Motor neuron (in vitro differentiated cells): Measurements from ENCODE around the gene FBXW11. TPM values are rescaled to one million over a fixed set of nuclear protein-coding genes. Genes with fewer than 3 reads are reported as not detected.

Experiments
- ATAC-seq, 8 experiments: fragments of 200-7000 bp; cut with Tn5 transposase; replicated peaks in 6 of 8; 2 replicates each; pipeline ENCODE4 v1.8.0; 2021; ENCODE audit warnings: mild to moderate bottlenecking in 8 of 8, moderate library complexity in 8 of 8
- H3K27ac ChIP-seq, 2 donors: fragments of 250-450 bp; sonication (Bioruptor Pico); 2 replicates each; pipeline ENCODE4 v1.9.0; 2021; ENCODE audit warnings: antibody characterized with exemption in 2 of 2, mild to moderate bottlenecking in 2 of 2, moderate library complexity in 1 of 2
- H3K4me1 ChIP-seq, 2 donors: fragments of 250-450 bp; sonication (Bioruptor Pico); replicated peaks in 1 of 2; 2 replicates each; pipeline ENCODE4 v1.6.1; 2021; ENCODE audit warnings: antibody characterized with exemption in 2 of 2, mild to moderate bottlenecking in 2 of 2, moderate library complexity in 1 of 2
- H3K4me3 ChIP-seq, 5 donors: fragments of 250-450 bp; sonication (Bioruptor Pico); 2 replicates each; pipeline ENCODE4 v1.9.0; 2021; ENCODE audit warnings: antibody characterized with exemption in 5 of 5, mild to moderate bottlenecking in 5 of 5, moderate library complexity in 4 of 5
- WGBS, 10 experiments: fragments of 450-650 bp; shearing (Covaris generic); methylation state at CpG; one replicate each; pipeline ENCODE4 v1.0.0; 2022; 5-methylcytosine and 5-hydroxymethylcytosine counted together
- in situ Hi-C, 9 experiments: fragments of 400-800 bp; cut with MboI; loops; one replicate each; pipeline ENCODE4 v1.15.0; 2021; ENCODE audit warnings: low sequenced_read_pairs in 9 of 9, low pct_unique_long_range_greater_than_20kb in 2 of 9; ENCODE audit not compliant: unreplicated experiment in 9 of 9
- total RNA-seq, 8 experiments: library from RNA; unstranded; fragments of 300-600 nt; gene quantifications; 2 replicates each; pipeline versions ENCODE4 v1.2.3 to v1.2.4, GENCODE V29; 2022

The FBXW11 gene
- total RNA-seq, result 10 to 100 TPM; 43.5 to 86.7 (median 58.9) TPM

DNA sequence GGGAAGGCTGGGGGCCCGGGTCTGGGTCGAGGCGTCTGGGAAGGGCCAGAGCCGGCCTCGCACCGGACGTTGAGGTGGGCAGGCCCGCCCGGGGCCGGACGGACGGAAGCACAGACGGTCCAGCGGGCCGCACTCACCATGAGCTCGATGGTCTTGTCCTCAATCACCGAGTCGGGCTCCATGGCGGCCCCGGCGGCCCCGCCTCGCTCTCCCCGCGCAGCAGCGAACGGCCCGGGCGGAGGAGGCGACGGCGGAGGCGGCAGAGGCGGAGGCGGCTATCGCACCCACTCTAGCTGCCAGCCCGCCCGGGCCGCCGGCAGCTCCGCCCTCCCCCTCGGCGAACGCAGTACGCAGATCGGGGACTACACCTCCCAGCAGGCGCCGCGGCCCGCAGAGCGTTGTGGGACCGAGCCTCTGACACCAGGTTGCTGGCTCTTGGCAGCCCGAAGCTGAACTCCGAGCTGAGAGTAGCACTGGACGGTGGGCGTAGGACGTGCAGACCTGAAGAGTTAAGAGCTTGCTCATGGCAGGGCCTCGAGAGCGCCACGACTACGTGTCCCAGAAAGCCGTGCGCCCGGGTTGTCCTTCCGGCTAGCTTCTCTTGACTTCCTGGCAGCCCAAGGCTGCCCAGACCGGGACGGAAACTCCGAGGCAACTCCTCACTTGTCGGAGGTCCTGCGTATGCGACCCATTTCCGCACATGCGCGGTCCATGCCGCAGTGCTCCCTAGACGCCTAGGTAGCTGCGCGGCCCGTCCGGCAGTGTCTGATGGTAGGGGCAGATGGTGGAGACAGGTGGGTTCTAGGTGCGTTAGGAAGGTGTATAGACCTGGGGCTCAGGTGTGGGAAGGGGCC lies at the start of gene FBXW11:
Gene FBXW11 (minus strand): TSS at position 318 of the 854 bp plus-strand sequence. CDS start 136 bp downstream, at position 182.
- peaks cover 8 to 13% of the 10 kb centered on the region in 2 donors for H3K4me1 ChIP-seq

GRCh38 chr5:172055996-172056395 lies 49.6 kb upstream of the FBXW11 start:
- WGBS, 10 experiments, result 83 to 100% (median 100%) methylated on average over 1 to 3 of the region's 3 CpGs; no CpG with 5 or more reads in 1 of the 10 experiments
- in situ Hi-C loops, result no loop called here
- H3K27ac ChIP-seq, result no peak overlapping the region
- no peaks in the 10 kb centered on the region for H3K4me1 ChIP-seq
- ATAC-seq, result no peak
- H3K4me3 ChIP-seq, result no peak overlapping the region

More for the DNA sequence above, at the start of gene FBXW11:
- H3K4me3 ChIP-seq, result peak within 1 kb of the TSS; percentile 53 to 77 (median 62)
- in situ Hi-C loops, result loop anchor here in 1 of 9 experiments (25.0 kb wide), 1 partner anchor 594 kb away; the partner anchor contains the start of gene FGF18
- peak; percentile 79 to 92 (median 90) for ATAC-seq
- 0 to 3% (median 0%) methylated on average over 1 to 6 of the region's 81 CpGs; no CpG with 5 or more reads in 5 of the 10 experiments for WGBS, 10 experiments
- peak within 1 kb of the TSS; percentile 99 for H3K27ac ChIP-seq

DNA sequence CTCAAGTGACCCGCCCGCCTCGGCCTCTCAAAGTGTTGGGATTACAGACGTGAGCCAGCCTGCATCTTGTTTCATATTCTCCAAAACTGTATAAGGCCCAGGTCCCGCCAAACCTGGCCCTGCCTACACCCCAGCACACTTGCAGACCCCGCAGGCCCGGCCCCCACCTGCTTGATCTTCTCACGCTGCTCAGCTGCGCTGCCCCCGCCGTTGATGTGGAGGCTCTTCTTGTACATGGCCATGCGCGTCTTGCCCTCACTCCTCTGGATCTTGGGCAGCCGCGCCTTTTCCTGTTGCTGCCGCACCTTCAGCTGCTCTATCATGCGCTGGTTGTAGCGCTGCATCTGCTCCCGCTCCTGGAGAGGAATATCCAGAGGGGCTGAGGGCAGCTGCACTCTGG lies 49.0 kb upstream of the FBXW11 start:
- ATAC-seq, result no peak
- H3K4me1 ChIP-seq, result no peaks in the 10 kb centered on the region
- WGBS, 10 experiments, result 97 to 100% (median 100%) methylated on average over 3 to 5 of the region's 19 CpGs; no CpG with 5 or more reads in 7 of the 10 experiments
- H3K4me3 ChIP-seq, result no peak overlapping the region
- H3K27ac ChIP-seq, result no peak overlapping the region
- in situ Hi-C loops, result no loop called here

GRCh38 chr5:172054611-172055153 lies 48.2 kb upstream of the FBXW11 start:
- H3K4me1 ChIP-seq, result no peaks in the 10 kb centered on the region
- no peak overlapping the region for H3K27ac ChIP-seq
- no peak for ATAC-seq
- H3K4me3 ChIP-seq, result no peak overlapping the region
- WGBS, 10 experiments, result 82 to 100% methylated on average over 1 to 3 of the region's 11 CpGs; no CpG with 5 or more reads in 8 of the 10 experiments
- in situ Hi-C loops, result no loop called here

- in situ Hi-C loops, result no loop called here
- H3K4me3 ChIP-seq, result no peak overlapping the region
- H3K4me1 ChIP-seq, result no peaks in the 10 kb centered on the region
- H3K27ac ChIP-seq, result no peak overlapping the region
- WGBS, 10 experiments, result 53 to 100% (median 85%) methylated on average over 1 to 8 of the region's 19 CpGs; no CpG with 5 or more reads in 2 of the 10 experiments
- peak in 1 of 8 experiments; percentile 77 for ATAC-seq
Measured at GRCh38 chr5:172052450-172053236, 46.2 kb upstream of the FBXW11 start.

DNA sequence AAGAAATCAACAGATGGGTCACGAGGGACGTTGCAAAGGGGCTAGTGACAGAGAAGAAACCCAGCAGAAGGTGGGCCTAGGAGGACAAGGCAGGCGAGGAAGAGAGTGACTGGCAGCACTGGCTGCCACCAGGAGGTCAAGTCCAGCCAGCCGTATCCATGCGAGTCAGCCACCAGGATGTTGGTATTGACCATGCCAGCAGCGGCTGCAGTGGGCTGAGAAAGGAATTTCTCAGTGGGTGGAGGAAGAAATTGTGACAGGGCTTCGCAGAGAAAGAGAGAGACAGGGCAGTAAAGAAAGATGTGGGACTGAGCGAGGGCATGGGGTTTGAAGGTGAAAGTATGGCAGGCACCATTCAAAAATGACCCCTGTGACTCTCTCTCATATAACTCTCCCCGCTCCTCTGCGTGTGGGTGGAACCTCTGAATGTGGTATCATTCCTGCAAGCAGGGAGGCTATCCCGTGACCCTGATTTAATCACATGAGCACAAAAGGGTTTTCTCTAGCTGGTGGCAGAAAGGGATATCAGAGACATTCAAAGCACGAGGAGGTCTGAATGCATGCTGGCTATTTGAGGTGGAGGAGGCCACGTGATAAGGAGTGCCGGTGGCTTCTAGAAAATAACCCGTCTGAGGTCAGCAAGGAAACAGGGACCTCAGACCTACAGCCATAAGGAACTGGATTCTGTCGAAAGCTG lies 45.4 kb upstream of the FBXW11 start:
- Histone ChIP-seq H3K4me3 (no peak overlapping the region), H3K4me1 (no peaks in the 10 kb centered on the region), H3K27ac (no peak overlapping the region)
- in situ Hi-C loops, result no loop called here
- 76 to 100% (median 88%) methylated on average over 1 to 7 of the region's 16 CpGs; no CpG with 5 or more reads in 2 of the 10 experiments for WGBS, 10 experiments
- peak in 2 of 8 experiments; percentile 33 to 48 for ATAC-seq

DNA sequence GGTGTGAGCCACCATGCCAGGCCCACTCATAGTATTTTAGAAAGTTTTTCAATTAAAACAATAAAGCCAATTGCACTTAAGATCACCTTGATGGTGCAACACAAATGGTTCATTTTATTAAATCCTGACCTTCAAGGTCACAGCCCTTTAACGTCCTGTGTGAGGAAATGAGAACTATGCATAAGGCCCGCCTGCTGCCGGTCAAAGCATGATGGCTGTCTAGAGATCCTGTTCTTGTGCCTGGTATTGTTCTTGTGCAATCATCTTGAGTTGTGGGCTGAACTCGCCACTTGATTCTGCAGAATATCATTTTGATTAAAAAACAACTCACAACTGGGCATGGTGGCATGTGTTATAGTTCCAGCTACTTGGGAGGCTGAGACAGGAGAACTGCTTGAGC lies 43.6 kb upstream of the FBXW11 start:
- WGBS, 10 experiments, result 60 to 100% (median 97%) methylated on average over 1 to 4 of the region's 4 CpGs; no CpG with 5 or more reads in 2 of the 10 experiments
- no peak overlapping the region for H3K27ac ChIP-seq
- no peak for ATAC-seq

DNA sequence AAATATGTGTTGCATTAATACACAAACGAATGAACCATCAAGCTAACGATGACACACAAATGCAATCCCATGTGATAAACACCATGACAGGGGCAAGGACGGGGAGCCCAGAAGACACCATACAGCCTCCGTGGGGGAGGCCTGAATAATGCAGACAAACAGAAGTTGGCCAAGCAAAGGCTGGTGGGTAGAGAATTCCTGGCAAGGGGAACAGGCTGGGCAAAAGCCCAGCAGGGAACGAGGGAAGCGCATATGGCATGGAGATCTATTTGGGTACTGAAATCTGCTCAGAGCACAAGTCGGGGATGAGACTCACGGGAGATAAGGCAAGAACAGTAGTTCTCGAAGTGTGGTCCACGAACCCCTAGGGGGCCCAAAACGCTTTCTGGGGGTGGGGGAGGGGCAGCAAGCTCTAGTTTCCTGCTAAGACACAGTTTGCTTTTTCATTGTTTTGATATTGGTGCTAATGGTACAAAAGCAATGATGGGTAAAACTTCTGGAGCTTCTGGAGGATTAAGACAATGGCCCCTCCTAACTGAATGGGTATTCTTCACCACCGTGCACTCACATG lies 42.9 kb upstream of the FBXW11 start:
- Histone ChIP-seq H3K27ac (no peak overlapping the region), H3K4me3 (no peak overlapping the region), H3K4me1 (peaks cover 2 to 3% of the 10 kb centered on the region in 2 donors)
- in situ Hi-C loops, result loop anchor here in 2 of 9 experiments (25.0 kb wide), 2 partner anchors 112 to 137 kb away; no protein-coding TSS in a partner anchor
- ATAC-seq, result no peak
- 70 to 100% (median 86%) methylated on average over 2 to 5 of the region's 12 CpGs; no CpG with 5 or more reads in 2 of the 10 experiments for WGBS, 10 experiments

More for the DNA sequence above, 43.6 kb upstream of the FBXW11 start:
- Histone ChIP-seq H3K4me1 (no peaks in the 10 kb centered on the region), H3K4me3 (no peak overlapping the region)
- in situ Hi-C loops, result no loop called here

- in situ Hi-C loops, result loop anchor here in 2 of 9 experiments (25.0 kb wide), 2 partner anchors 111 to 136 kb away; no protein-coding TSS in a partner anchor
- WGBS, 10 experiments, result 90 to 100% (median 93%) methylated on average over 2 to 5 of the region's 12 CpGs; no CpG with 5 or more reads in 5 of the 10 experiments
- no peak overlapping the region for H3K4me3 ChIP-seq
- no peak overlapping the region for H3K27ac ChIP-seq
- no peak for ATAC-seq
- peaks cover 6 to 10% of the 10 kb centered on the region in 2 donors for H3K4me1 ChIP-seq
Measured at GRCh38 chr5:172048539-172049101, 42.2 kb upstream of the FBXW11 start.

DNA sequence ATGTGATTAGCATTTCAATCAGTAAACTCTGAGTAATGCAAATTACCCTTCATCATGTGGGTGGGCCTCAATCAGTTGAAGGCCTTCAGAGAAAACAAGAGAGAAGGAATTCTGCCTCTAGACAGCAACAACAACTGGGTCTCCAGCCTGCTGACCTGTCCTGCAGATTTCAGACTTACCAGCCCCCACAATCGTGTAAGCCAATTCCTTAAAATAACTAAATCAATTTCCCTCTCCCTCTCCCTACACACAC lies 41.7 kb upstream of the FBXW11 start:
- Histone ChIP-seq H3K4me1 (peaks cover 6 to 11% of the 10 kb centered on the region in 2 donors), H3K27ac (no peak overlapping the region), H3K4me3 (no peak overlapping the region)
- 100% methylated on average over 1 of the region's 1 CpG; no CpG with 5 or more reads in 9 of the 10 experiments for WGBS, 10 experiments
- in situ Hi-C loops, result loop anchor here in 2 of 9 experiments (25.0 kb wide), 2 partner anchors 111 to 136 kb away; no protein-coding TSS in a partner anchor
- no peak for ATAC-seq

DNA sequence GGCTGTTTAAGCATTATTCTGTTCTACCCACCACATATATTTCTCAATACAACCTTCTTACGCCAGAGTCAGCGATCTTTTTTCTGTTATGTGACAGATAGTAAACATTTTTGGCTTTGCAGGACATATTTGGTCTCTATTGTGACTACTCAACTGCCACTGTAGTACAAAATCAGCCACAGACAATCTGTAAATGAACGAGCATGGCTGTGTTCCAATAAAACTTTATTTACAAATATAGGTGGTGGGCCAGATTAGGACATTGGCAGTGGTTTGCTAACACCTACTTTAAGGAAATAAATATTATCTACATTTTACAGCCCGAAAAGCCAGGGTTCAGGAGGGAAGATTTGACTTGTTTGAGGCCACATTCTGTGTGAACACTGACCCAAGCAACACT lies 40.2 kb upstream of the FBXW11 start:
- ATAC-seq, result no peak

More for the DNA sequence above, 40.2 kb upstream of the FBXW11 start:
- WGBS, 10 experiments, result 60 to 100% (median 90%) methylated on average over 1 to 4 of the region's 4 CpGs; no CpG with 5 or more reads in 1 of the 10 experiments
- no peak overlapping the region for H3K4me3 ChIP-seq
- peaks cover 6 to 11% of the 10 kb centered on the region in 2 donors for H3K4me1 ChIP-seq
- no peak overlapping the region for H3K27ac ChIP-seq
- in situ Hi-C loops, result loop anchor here in 2 of 9 experiments (25.0 kb wide), 2 partner anchors 109 to 134 kb away; no protein-coding TSS in a partner anchor
